T-helper 1 cell treated with Interleukin-12 subunit alpha and Interleukin-12 subunit beta and Interleukin-4 antibody, amounts not matched to agents 30 ng/mL and 1 ng/mL, for 36 hours (primary cell): ENCODE data around the gene FOXL3. TPM values are rescaled to one million over a fixed set of nuclear protein-coding genes. Genes with fewer than 3 reads are reported as not detected.

Experiments used
- intact Hi-C: fragments of 100-400 bp; cut with micrococcal nuclease; formaldehyde crosslinking; loops from one replicate; pipeline ENCODE4 v1.15.1; 2024
- total RNA-seq: library from RNA; stranded (reverse); gene quantifications from 2 replicates; pipeline ENCODE4 v1.2.3, GENCODE V29; 2022

The FOXL3 gene
- total RNA-seq, 1 donor from 2014 or later = not detected

DNA sequence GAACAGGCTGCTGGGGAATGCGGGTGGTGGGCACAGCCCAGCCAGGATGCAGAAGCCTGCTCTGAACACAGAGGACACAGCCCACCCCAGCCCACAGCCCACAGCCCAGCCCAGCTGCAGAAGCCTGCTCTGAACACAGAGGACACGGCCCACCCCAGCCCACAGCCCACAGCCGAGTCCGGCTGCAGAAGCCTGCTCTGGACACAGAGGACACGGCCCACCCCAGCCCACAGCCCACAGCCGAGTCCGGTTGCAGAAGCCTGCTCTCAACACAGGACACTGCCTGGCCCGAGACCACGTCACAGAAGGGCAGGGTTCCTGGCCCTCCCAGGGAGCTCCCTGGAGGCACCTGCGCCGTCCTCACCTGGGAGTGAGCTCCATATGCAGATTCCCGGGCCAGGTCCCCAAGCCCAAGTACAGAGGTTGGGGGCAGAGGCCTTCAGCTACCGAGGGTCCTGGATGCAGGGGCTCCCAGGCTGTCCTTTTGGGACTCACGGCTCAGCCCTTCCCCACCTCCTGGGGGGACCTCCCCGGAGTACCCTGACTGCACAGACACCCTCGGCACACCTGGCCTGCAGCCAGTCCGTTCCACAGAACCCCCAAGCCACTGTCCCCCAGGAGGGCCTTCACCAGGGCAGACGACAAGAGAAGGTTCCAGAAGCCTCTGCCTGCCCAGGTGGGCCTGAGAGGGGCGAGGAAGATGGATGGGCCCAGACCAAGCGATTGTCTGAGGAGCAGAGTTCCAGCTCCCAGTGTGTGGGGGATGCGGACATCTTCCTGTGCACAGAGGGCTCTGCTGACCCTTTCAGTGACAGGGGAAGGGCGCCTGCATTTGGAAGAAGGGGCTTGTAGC, 23.7 kb upstream of the FOXL3 start:
- intact Hi-C loops = no loop called here

DNA sequence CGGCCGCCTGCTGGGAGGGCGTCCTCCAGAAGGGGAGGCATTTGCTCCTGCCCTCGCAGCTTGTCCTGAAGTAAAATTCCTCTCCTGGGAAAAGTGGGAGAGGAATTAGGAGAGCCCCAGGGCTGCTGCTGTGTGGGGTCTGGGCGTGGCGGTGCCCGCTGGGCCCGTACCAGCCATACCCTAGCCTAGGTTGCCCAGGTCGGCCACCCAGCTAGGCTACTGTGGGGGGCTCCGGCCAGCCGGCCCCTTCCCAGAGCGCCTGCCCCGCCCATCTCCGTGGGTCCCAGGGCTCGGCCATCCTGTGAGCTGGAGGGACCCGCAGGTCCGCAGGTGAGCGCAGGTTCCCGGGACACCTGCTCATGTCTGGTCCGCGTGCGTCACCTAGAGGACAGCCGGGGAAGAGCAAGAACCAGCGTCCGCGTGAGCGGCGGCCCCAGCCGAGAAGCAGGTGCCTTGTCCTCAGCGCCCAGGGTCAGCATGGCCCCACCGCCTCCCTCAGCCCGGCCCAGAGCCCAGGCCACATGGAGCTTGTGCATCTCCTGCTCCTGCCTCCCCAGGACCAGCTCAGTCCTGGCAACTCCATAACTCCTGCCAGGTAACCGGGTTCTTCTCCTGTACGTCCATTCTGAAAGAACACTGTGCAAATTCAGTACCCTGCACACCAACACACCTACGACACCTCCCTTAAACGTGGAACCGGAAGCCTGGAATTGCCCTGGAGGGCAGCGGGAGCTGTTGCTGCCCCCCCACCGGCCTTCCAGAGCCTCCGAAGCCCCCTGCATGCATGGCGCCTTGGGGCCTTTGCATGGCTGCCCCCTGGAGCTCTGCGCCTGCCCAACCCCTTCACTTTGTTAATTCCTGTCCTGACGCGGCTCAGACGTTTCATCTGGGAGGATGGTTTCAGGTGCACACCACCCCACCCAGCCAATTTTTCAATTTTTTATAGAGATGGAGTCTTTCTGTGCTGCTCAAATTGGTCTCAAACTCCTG, 22.8 kb upstream of the FOXL3 start:
- intact Hi-C loops = no loop called here

DNA sequence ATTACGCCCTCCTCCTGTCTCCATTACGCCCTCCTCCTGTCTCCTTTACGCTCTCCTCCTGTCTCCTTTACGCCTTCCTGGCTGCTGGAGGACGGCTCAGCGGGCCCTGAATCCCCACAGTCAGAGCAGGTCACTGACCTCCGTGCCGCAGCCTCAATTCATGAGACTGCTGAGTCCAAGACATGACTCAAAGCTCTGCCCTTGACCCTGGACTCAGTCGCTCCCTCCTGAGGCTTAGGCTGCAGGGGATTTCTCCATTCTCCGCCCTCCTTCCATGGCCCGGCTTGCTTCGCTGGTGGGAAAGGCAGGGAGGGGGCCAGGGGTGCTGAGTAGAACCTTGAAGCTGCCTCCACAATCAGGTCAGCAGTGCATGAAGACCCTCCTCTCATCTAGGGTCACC, 21.0 kb upstream of the FOXL3 start:
- intact Hi-C loops = no loop called here

DNA sequence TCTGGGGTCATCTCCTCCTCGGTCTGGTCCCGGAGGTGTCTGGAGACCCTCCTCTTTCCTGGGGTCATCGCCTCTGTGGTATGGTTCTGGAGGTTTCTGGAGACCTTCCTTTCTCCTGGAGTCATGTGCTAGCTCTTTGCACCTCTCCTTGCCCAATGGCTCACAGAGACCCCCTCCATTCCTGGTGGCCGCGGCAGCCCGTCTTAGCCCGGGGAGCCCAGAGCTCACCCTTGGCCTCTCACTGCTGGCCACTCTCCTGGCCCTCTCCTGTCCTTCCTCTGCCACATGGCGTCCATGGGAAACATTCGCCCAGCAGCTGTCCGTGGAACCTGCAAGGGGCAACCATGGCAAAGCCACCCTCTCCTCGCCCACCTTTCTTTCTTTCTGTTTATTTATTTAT, 20.2 kb upstream of the FOXL3 start:
- intact Hi-C loops = no loop called here

DNA sequence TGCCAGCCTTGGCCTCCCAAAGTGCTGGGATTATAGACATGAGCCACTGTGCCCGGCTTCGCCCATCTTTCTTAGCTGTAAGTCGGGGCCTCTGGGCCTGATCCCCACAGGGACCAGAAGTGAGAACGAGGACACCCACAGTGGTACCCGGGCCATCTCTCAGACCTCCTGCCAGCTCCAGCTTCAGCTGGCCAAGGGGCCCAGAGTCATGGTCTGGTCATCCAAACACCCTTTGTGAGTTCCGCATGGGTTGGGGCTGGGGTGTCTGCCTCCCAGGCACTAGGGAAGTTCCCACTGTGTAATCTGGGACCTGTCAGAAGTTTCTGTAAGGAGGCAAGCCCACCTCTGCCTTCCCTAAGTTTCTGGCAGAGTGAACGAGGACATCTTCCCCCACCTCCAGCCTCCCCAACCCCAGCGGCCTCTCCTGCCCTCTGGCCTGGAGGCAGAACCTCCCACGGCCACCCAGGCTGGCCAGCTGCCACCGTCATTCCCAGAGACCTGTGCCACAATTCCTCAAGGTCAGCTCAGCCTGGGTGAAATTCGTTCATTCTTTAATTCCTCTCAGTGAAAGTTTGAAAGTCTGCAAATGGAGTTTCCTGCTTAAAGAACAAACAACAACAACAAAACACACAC, 19.5 kb upstream of the FOXL3 start:
- intact Hi-C loops = no loop called here

DNA sequence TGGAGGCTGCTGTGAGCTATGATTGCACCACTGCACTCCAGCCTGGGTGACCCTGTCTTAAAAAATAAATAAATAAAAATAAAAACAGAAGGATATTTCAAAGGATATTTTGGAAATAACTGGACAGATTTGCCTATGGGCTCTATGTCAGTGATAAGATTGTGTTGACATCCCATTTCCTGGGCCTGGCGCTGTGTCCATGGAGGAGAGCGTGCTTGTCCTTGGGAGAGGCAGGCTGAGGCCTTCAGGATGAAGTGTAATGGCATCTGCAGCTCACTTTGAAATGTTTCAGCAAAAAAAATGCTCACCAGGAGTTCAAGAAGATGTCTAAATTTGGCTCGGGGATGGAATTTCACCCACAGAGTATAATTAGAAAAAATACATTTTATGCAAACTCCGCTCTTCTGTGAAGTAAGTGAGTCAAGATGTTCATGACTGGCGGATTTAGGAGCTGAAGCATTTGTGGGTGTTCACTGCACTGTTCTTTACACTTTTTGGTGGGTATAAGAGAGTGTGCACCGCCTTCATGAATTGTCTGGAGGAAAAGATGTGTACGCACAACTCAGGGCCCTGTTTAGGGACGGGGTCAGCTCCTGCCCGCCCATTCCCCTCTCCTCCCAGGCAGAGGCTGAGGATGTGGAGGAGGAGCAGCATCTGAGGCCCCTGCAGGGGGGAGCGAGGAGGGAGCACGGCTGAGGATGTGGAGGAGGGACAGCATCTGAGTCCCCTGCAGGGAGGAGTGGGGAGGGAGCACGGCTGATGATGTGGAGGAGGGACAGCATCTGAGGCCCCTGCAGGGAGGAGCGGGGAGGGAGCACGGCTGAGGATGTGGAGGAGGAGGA, 18.5 kb upstream of the FOXL3 start:
- intact Hi-C loops = no loop called here

DNA sequence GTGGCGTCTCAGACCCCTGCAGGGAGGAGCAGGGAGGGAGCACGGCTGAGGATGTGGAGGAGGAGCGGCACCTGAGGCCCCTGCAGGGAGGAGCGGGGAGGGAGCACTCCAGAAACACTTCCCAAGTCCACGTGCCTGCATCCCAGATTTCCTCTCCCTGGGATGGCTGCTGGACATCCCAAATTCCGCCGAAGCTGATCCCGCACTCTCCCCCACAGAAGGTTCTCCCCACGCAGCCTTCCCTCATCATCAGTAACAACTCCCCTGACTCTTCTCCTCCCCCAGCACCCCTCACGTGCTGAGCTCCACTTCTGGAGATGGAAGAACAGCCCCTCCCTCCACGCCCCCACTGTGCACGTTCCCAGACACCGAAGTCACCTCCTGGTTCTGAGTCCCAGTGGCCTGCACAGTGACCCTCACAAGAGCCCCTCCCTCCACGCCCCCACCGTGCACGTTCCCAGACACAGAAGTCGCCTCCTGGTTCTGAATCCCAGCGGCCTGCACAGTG, 17.8 kb upstream of the FOXL3 start:
- intact Hi-C loops = no loop called here

DNA sequence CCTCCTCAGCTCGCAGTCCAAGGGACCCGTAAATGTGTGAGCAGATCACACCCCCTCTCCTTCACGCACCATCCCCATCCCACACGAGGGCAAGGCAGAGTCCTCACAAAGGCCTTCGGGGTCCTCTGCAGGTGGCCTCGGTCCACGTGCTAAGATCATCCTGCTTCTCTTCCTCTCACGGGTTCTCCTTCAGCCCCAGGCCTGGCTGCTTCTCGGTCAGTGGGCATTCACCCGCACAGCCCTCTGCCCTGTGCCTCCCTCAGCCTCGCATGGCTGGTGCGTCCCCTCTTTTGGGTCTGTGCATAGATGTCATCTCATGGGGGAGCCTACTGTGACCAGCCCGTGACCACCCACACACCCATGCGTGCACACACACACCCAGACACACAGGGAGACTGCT, 17.3 kb upstream of the FOXL3 start:
- intact Hi-C loops = no loop called here

DNA sequence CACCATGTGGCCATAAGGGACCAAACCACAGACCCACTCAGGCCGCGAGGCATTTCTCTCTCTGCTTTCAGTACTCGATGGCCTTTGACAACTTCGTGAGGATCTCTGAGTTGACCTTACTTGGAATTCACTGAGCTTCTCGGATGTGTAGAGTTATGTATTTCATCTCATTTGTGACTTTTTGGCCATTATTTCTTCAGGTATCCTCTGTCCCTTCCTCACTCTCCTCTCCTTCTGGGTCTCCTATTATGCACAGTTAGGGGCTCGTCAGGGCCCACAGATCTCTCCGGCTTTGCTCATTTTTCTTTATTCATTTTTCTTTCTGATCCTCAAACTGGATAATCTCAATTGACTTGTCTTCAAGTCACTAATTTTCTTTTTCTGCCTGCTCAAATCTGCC, 16.6 kb upstream of the FOXL3 start:
- intact Hi-C loops = no loop called here

DNA sequence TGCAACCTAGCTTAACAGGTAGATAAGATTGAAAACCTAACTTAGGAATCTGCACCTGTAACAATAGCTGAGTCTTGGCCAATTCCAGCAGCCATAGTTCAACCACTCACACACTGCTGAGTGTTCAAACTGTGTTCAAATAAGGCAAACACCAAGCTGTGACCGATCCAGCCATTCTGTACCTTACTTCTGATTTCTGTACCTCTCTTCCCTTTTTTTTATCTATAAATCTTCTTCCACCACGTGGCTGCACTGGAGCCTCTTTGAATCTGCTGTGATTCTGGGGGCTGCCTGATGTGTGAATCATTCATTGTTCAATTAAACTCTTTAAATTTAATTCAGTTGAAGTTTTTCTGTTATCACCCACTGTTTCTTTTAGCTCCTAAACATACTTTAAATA, 15.7 kb upstream of the FOXL3 start:
- intact Hi-C loops = no loop called here

DNA sequence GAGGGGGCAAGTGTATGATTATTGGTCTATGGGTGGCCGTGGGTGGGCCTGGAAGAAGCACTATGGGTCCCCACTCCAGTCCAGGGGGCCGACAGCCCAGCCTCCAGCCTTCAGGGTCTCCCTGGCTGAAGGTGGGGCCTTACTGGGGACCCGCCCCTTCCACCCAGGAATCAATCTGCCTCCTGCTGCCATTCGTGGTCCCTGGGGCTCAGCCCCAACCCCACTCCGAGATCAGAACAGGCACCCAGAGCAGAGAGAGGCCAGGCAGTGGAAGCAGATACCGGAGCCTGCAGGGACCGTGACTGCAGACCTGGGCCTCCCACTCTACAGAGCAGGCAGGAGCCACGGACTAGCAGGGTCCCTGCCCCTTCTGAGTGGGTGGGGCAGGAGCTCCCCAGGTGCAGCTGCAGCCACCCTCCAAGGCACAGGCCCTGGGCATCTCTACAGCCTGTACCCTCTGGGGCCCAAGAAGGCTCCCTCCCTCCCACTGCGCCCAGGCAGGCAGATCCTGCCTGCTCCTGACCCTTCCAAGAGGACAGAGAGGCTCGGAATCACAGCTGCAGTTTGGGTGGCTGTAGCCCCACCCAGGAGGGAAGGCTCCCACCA, 13.6 kb upstream of the FOXL3 start:
- intact Hi-C loops = no loop called here

DNA sequence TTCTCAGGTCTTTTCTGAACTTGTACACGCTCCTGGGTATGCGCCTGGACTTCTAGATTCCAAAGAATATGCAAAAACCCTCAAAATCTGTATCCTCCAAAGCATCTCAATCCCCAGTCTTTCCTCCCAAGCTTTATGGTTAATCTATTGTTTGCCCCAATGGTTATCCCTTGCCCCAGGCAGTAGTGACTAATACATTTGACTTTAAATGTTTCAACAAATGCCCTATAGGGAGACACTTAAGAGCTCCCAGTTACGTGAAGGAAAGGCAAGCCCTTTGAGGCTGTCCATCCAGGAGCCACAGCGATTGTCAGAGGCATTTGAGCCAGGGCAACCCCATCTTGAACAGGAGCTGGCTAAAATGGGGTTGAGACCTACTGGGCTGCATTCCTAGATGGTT, 12.7 kb upstream of the FOXL3 start:
- intact Hi-C loops = no loop called here

DNA sequence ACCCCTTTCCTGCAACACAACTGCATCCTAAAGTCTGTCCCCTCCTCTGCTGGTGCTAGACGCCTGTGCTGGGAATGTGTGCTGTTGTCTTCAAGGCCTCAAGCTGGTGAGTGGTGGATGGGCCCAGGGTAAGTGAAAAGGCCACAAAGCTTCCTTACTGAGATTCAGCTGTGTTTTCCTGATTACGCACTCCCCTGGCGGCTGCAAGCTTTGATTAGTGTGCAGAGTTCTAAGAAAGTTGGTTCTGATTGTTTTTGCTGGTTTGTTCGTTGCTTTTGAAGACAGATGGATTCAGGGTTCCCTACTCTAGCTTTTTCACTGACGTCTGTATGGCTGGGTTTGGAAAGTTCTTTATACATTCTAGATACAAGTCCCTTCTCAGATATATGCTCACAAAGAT, 11.9 kb upstream of the FOXL3 start:
- intact Hi-C loops = no loop called here

DNA sequence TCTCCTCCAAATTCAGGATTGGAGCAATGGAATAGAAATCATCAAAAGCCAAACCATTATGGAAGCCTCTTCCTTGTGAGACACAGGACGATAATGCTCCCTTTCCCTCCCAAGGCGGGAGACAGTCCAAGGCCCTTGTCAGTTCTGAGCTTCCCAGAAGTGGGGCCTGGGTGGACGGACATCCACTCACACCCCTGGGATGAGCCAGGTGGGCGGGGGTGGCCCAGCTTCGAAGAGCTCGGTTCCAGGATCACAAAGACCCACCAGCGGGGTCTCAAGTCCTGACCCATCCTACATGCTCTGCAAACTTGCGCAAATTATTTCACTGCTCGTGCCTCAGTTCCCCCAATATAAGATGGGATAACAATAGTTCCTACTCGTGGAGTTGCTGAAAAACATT, 10.1 kb upstream of the FOXL3 start:
- intact Hi-C loops = no loop called here

DNA sequence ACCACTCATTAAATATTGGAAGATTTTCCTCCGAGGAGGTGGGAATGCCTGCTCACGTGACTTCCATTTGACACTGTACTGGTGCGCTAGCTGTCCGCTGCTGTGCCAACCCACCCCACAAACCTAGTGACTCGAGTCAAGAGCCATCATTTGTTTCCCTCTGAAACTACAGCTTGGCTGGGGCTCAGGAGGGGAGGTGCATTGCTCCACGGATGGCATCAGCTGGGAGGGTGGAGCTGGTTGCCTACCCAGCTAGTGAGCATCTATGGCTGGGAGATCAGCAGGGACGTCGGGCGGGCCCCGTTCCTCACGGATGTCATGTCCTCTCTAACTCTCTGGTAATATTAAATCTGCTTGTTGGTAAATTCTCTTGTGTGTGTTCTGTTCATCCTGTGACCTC, 9.5 kb upstream of the FOXL3 start:
- intact Hi-C loops = no loop called here

DNA sequence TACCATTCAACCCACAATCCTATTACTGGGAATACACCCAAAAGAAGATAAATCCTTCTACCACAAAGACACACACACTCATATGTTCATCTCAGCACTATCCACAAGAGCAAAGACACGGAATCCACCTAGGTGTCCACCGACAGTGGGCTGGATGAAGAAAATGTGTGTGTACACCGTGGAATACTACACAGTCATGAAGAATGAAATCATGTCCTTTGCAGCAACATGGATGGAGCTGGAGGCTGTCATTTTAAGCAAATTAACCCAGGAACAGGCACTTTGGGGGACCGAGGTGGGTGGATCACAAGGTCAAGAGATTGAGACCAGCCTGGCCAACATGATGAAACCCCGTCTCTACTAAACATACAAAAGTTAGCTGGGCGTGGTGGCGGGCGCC, 8.3 kb upstream of the FOXL3 start:
- intact Hi-C loops = no loop called here

DNA sequence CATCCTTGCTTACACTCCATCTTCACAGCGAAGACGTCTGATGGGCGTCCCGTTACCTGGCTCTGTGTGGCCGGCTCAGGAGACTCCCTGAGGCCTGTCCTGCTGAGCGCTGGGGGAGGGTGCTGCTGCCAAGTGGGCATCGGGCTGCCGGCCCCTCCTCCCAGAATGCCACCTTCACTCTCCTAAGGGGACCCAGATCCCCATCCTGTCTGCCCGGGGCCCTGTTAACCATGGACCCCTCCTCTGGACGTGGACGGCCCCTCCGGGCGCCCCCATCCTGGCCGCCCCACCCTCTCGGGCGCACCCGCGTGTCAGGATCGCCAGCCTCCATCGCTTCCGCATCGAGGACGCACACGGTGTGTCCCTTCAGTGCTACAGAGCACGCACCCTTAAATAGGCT, 7.3 kb upstream of the FOXL3 start:
- intact Hi-C loops = no loop called here

DNA sequence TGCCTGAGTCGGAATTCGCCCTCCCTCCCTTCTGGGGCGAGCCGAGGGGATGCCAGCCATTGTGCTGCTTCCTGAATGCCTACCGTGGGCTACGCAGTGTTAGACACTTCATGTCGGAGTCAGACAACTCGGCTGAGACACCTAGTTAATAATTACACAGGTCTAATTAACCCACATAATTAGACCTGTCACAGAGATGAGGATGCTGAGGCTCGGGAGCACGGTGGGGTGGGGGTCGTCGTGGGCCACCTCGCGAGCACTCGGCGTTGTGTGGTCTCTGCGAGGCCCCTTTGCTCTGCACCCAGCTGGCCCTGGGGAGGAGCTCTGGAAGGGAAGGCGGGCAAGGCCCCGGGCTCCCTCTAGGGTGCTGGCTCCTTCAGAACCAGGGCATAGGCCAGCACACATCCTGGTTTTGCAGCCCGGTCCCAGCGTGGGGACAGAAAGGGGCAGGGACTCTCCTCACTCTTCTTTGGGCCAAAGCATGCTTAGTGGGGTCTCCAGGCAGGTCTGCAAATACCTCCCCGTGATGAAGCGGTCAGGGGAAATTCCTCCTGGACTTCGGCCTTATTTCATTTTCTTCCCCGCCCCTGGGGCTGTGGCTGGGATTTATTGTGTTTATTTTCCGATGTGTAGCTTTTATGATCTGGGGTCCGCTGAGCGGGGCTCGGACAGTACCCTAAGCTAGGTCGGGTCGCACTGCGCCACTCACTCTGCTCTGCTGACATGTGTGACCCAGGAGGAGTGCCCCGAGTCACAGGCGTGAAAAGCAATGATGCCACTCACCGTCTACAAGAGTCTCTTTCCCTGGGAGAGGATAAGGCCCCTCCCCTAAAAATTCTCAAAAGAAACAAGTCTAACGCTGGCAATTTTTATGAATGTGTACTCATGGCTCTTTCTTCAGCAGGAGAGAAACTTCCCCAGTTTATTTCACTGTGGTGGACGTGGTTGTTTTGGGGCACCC, 4.9 kb upstream of the FOXL3 start:
- intact Hi-C loops = no loop called here

DNA sequence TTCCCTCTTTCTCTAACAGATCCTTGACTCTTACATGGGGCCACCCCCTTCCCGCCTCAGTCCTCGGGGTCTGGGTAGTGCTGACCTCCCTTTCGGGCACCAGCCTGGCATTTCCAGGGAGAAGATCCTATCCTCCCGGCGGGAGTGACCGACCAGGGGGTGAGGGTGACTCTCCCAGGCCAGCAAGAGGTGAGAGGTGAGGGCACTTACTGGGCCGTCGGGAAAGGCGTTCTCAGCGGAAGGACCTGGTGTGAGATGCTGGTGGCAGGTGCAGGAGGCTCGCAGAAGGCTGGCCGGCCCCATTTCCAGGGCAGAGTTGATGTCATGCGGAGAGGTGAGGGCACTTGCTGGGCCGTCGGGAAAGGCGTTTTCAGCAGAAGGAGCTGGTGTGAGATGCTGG, 4.2 kb upstream of the FOXL3 start:
- intact Hi-C loops = no loop called here
